ENCODE results near the gene SSTR4.

Gene SSTR4

GRCh38 chr20:23035731-23036130 lies 619 bp downstream of the SSTR4 start:
- no peaks in the 10 kb centered on the region for H3K36me3 ChIP-seq
- DNase-seq: no peak
- no peak for TF ChIP-seq CTCF (IDR thresholded peaks at IDR 0.05; ENCODE audit: low read depth, low read length)
- no peak overlapping the region for H3K4me3 ChIP-seq (ENCODE audit: low read depth, low read length)
- no peaks in the 10 kb centered on the region for H3K27me3 ChIP-seq
- no peaks in the 10 kb centered on the region; the same call in 1 of the 2 replicates for H3K9me3 ChIP-seq
- H3K4me1 ChIP-seq: no peaks in the 10 kb centered on the region

- Histone ChIP-seq H3K4me3 (ENCODE audit: low read depth, low read length) (no peak overlapping the region), H3K4me1 (no peaks in the 10 kb centered on the region), H3K9me3 (no peaks in the 10 kb centered on the region; the same call in 1 of the 2 replicates), H3K27me3 (no peaks in the 10 kb centered on the region), H3K36me3 (no peaks in the 10 kb centered on the region)
- no peak for DNase-seq
- no peak for TF ChIP-seq CTCF (IDR thresholded peaks at IDR 0.05; ENCODE audit: low read depth, low read length)
These were observed 1.3 kb downstream of the SSTR4 start for GRCh38 chr20:23036371-23036770.

GRCh38 chr20:23037017-23037481 lies 1.9 kb downstream of the SSTR4 start:
- DNase-seq: no peak
- Histone ChIP-seq H3K4me3 (ENCODE audit: low read depth, low read length) (no peak overlapping the region), H3K36me3 (no peaks in the 10 kb centered on the region), H3K4me1 (no peaks in the 10 kb centered on the region), H3K9me3 (no peaks in the 10 kb centered on the region; the same call in 1 of the 2 replicates), H3K27me3 (no peaks in the 10 kb centered on the region)
- no peak for TF ChIP-seq CTCF (IDR thresholded peaks at IDR 0.05; ENCODE audit: low read depth, low read length)

GRCh38 chr20:23039136-23039875 lies 4.2 kb downstream of the SSTR4 start:
- Histone ChIP-seq H3K9me3 (no peaks in the 10 kb centered on the region; the same call in 1 of the 2 replicates), H3K27me3 (no peaks in the 10 kb centered on the region), H3K4me3 (ENCODE audit: low read depth, low read length) (no peak overlapping the region), H3K4me1 (no peaks in the 10 kb centered on the region), H3K36me3 (no peaks in the 10 kb centered on the region)
- no peak for DNase-seq
- TF ChIP-seq CTCF (IDR thresholded peaks at IDR 0.05; ENCODE audit: low read depth, low read length): no peak

- Histone ChIP-seq H3K4me1 (no peaks in the 10 kb centered on the region), H3K36me3 (no peaks in the 10 kb centered on the region), H3K27me3 (no peaks in the 10 kb centered on the region), H3K4me3 (ENCODE audit: low read depth, low read length) (no peak overlapping the region), H3K9me3 (no peaks in the 10 kb centered on the region; the same call in 1 of the 2 replicates)
- no peak for TF ChIP-seq CTCF (IDR thresholded peaks at IDR 0.05; ENCODE audit: low read depth, low read length)
- no peak for DNase-seq
These were observed 4.9 kb downstream of the SSTR4 start for GRCh38 chr20:23039885-23040508.

- no peak for TF ChIP-seq CTCF (IDR thresholded peaks at IDR 0.05; ENCODE audit: low read depth, low read length)
- Histone ChIP-seq H3K36me3 (no peaks in the 10 kb centered on the region), H3K9me3 (no peaks in the 10 kb centered on the region), H3K4me3 (ENCODE audit: low read depth, low read length) (no peak overlapping the region), H3K27me3 (no peaks in the 10 kb centered on the region), H3K4me1 (no peaks in the 10 kb centered on the region)
- no peak for DNase-seq
These were observed 7.2 kb downstream of the SSTR4 start for GRCh38 chr20:23042270-23042669.
